Measurements from ENCODE around the gene ALK. TPM values are rescaled to one million over a fixed set of nuclear protein-coding genes. Genes with fewer than 3 reads are reported as not detected.

ALK gene
- total and polyA plus RNA-seq, 10 of the 15 experiments (the other 5 are each of a cell fraction or from before 2014, with no cell fraction given), result 0.11 TPM; not detected in 9

DNA sequence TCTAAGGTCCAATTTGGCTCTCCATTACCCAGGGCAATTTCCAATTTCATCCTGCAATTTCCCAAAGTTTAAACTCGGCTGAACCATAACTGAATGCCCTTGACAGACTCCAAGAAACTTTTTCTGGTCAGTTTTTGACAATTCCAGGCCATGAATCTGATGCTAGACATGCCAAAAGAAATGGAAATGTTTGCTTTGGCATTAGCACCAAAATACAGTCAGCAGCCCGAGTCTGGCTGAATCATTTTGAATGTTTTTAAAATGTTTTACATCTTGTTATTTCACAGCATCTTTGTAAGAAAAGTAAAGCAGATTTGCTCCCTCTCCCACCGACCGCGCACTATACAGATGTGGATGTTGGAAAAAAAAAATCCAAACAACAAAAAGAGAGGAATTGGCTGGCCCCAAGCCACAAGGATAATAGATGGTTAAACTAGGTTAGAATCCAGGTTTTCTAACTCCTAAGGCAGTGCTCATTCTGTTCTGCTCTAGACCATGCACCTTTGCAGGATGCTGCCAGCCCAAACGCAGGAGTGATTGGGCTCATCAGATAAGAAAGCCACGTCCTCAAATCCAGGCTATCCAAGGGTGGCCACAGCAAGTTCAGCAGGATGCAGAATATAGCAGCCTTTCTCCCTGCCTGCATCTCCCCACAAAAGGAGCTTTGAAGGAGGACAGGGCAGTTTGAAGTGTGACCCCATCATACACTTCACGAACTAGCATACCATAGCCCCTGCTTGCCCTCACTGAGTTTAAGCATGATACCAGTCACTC, 167.5 kb downstream of the ALK start:
- 39% methylated on average over 8 of the region's 8 CpGs for WGBS (ENCODE audit: insufficient coverage, insufficient replicate concordance, low lambda C conversion rate, missing lambda C conversion rate)
- no peak for FAIRE-seq

DNA sequence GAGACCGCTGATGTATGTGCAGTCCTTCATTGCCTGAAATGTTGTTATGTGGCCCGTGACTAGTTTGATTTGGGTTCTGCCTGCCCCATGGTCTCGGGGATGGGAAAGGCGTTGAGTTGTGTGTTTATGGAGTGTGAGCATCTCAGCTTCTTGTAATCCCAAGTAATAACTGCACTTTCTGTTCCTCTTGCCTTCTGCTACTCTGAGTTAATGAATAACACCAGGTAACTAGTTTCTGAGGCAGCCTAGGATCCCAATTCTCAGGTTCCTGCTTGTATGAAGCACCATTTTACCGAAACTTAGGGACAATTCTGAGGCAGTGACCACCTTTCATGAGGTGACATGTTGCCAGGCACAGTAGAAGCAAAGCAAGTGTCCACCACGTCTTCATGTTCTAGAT, 170.0 kb downstream of the ALK start:
- in situ Hi-C loops (cut with MboI), result no loop called here
- Histone ChIP-seq H3K4me2 (ENCODE audit: control insufficient read depth, insufficient read depth) (no peak overlapping the region), H2AFZ (ENCODE audit: control insufficient read depth, low read depth, low read length) (no peak overlapping the region), H3K9ac (ENCODE audit: control insufficient read depth, insufficient read depth, low read length) (no peak overlapping the region), H3K36me3 (ENCODE audit: control insufficient read depth in 2 of 2, insufficient read depth in 2 of 2, low read length in 1 of 2) (no peaks in the 10 kb centered on the region), H4K20me1 (ENCODE audit: control insufficient read depth, insufficient read depth) (no peaks in the 10 kb centered on the region), H3K79me2 (ENCODE audit: control insufficient read depth, insufficient read depth, low read length) (no peaks in the 10 kb centered on the region), H3K9me3 (replicated peaks; ENCODE audit: control insufficient read depth, insufficient read depth, low read length) (no peaks in the 10 kb centered on the region), H3K4me1 (ENCODE audit: control insufficient read depth, insufficient read depth, low read length) (no peaks in the 10 kb centered on the region), H3K27ac (ENCODE audit: control insufficient read depth, insufficient read depth) (no peak overlapping the region), H3K4me3 (no peak overlapping the region), H3K27me3 (replicated peaks in 1 of 2; ENCODE audit: control insufficient read depth in 2 of 2, insufficient read depth in 2 of 2, low read length in 1 of 2) (0 out of 4 replicates have a peak, but pooled peaks cover 0 to 2% of the 10 kb centered on the region in 2 experiments)
- ATAC-seq, result peak; percentile 79
- WGBS (ENCODE audit: insufficient coverage, insufficient replicate concordance, low lambda C conversion rate, missing lambda C conversion rate), result 10% methylated on average over 6 of the region's 6 CpGs
- FAIRE-seq, result no peak
- ChIA-PET POLR2A (no interaction called here), CTCF (interaction anchor here (0.8 kb wide), 1 partner anchor 90 kb away, joined by 3 read pairs; no protein-coding TSS in a partner anchor), RAD21 (ENCODE audit: unreplicated experiment) (no interaction called here), SMC1A (ENCODE audit: uncharacterized antibody, unreplicated experiment) (interaction anchor here (0.5 to 2.1 kb wide), 3 partner anchors 9 to 41 kb away, joined by 3 to 11 read pairs (median 3); no protein-coding TSS in a partner anchor)
- no peak for DNase-seq (ENCODE audit: low read depth, low spot score)
- no TSS peak for BruUV-seq (replicated peaks)
- intact Hi-C loops (cut with micrococcal nuclease; ENCODE audit: unreplicated experiment), result no loop called here
- TF ChIP-seq SPI1 (IDR thresholded peaks at IDR 0.05; ENCODE audit: borderline replicate concordance, insufficient read depth, low read depth, low read length), result peak; percentile 71; the same call in 1 of the 2 replicates
- peak in 1 of 2 experiments; percentile 43; a peak in 1 of 4 replicates for TF ChIP-seq BHLHE40 (IDR thresholded peaks at IDR 0.05; ENCODE audit: borderline replicate concordance in 1 of 2, low read depth in 2 of 2, low read length in 1 of 2)
- TF ChIP-seq ATF7 (IDR thresholded peaks at IDR 0.05; ENCODE audit: low read depth), result 0 out of 2 replicates have a peak, but pooled peaks have one; percentile 11
- TF ChIP-seq RELB (IDR thresholded peaks at IDR 0.05; ENCODE audit: low read depth), result peak; percentile 46; the same call in 1 of the 2 replicates
- TF ChIP-seq BCL11A (IDR thresholded peaks at IDR 0.05; ENCODE audit: low read depth, low read length), result 0 out of 2 replicates have a peak, but pooled peaks have one; percentile 24
- no peak for TF ChIP-seq ZNF24 (IDR thresholded peaks at IDR 0.05)
- TF ChIP-seq, protein P1, sequence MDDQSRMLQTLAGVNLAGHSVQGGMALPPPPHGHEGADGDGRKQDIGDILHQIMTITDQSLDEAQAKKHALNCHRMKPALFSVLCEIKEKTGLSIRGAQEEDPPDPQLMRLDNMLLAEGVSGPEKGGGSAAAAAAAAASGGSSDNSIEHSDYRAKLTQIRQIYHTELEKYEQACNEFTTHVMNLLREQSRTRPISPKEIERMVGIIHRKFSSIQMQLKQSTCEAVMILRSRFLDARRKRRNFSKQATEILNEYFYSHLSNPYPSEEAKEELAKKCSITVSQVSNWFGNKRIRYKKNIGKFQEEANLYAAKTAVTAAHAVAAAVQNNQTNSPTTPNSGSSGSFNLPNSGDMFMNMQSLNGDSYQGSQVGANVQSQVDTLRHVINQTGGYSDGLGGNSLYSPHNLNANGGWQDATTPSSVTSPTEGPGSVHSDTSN (IDR thresholded peaks at IDR 0.05; ENCODE audit: insufficient replicate concordance, low read depth, low read length), result no peak
- TF ChIP-seq IKZF1 (conservative IDR thresholded peaks at IDR 0.05), result peak; percentile 70

More for the DNA sequence above, 167.5 kb downstream of the ALK start:
- ATAC-seq, result no peak
- BruUV-seq (replicated peaks), result no TSS peak
- H4K20me1 ChIP-seq (ENCODE audit: control insufficient read depth, insufficient read depth), result no peaks in the 10 kb centered on the region
- intact Hi-C loops (cut with micrococcal nuclease; ENCODE audit: unreplicated experiment), result no loop called here
- ChIA-PET POLR2A (no interaction called here), CTCF (interaction anchor here (0.6 kb wide), 1 partner anchor 365 kb away, joined by 3 read pairs; no protein-coding TSS in a partner anchor), SMC1A (ENCODE audit: uncharacterized antibody, unreplicated experiment) (interaction anchor here (0.6 kb wide), 1 partner anchor 9 kb away, joined by 3 read pairs; no protein-coding TSS in a partner anchor), RAD21 (ENCODE audit: unreplicated experiment) (no interaction called here)
- TF ChIP-seq MTA2 (IDR thresholded peaks at IDR 0.05; ENCODE audit: low read depth) (no peak), HDAC6 (IDR thresholded peaks at IDR 0.05; ENCODE audit: unreplicated experiment) (no peak), SP1 (IDR thresholded peaks at IDR 0.05; ENCODE audit: low read depth, low read length) (no peak), SMAD5 (IDR thresholded peaks at IDR 0.05; ENCODE audit: low read depth) (no peak)
- H3K4me1 ChIP-seq (ENCODE audit: control insufficient read depth, insufficient read depth, low read length), result no peaks in the 10 kb centered on the region
- H3K27me3 ChIP-seq (replicated peaks in 1 of 2; ENCODE audit: control insufficient read depth in 2 of 2, insufficient read depth in 2 of 2, low read length in 1 of 2), result 0 out of 4 replicates have a peak, but pooled peaks cover 0 to 2% of the 10 kb centered on the region in 2 experiments
- H3K4me3 ChIP-seq, result no peak overlapping the region
- no peak for DNase-seq (ENCODE audit: low read depth, low spot score)
- H3K9ac ChIP-seq (ENCODE audit: control insufficient read depth, insufficient read depth, low read length), result no peak overlapping the region
- no peak overlapping the region for H2AFZ ChIP-seq (ENCODE audit: control insufficient read depth, low read depth, low read length)
- in situ Hi-C loops (cut with MboI), result no loop called here
- H3K79me2 ChIP-seq (ENCODE audit: control insufficient read depth, insufficient read depth, low read length), result no peaks in the 10 kb centered on the region
- no peak overlapping the region for H3K4me2 ChIP-seq (ENCODE audit: control insufficient read depth, insufficient read depth)
- H3K27ac ChIP-seq (ENCODE audit: control insufficient read depth, insufficient read depth), result no peak overlapping the region
- no peaks in the 10 kb centered on the region for H3K9me3 ChIP-seq (replicated peaks; ENCODE audit: control insufficient read depth, insufficient read depth, low read length)
- H3K36me3 ChIP-seq (ENCODE audit: control insufficient read depth in 2 of 2, insufficient read depth in 2 of 2, low read length in 1 of 2), result no peaks in the 10 kb centered on the region

All from GM12878 (cell line).